PC-3 (cell line): ENCODE results near the gene PLIN3.

Experiments used
- CTCF ChIP-seq: fragments of 300-600 bp; sonication (generic); conservative IDR thresholded peaks from 2 replicates; pipeline ENCODE4 v1.5.1; 2017; ENCODE audit warnings: antibody characterized with exemption, low read depth, mild to moderate bottlenecking, low read length
- EZH2phosphoT487 ChIP-seq: fragments of 300-600 bp; sonication (generic); IDR thresholded peaks from 2 replicates; pipeline ENCODE4 v1.6.1; 2018; ENCODE audit warnings: mild to moderate bottlenecking, antibody characterized with exemption, low read length, borderline replicate concordance

- no peak for TF ChIP-seq CTCF
- no peak for TF ChIP-seq EZH2phosphoT487
Observed at GRCh38 chr19:4844348-4845179, 22.9 kb downstream of the PLIN3 start.
